GM21447 (cell line): Measurements from ENCODE around the gene RPL36AL.

Source experiments
- ATAC-seq: cut with Tn5 transposase; IDR thresholded peaks from one replicate; pipeline ENCODE4 v1.9.1; 2021; ENCODE audit not compliant: unreplicated experiment

Gene RPL36AL

GRCh38 chr14:49581209-49582112 is 39.0 kb downstream of the RPL36AL start:
- ATAC-seq: no peak

- ATAC-seq: no peak
Observed at GRCh38 chr14:49579841-49580240, 40.6 kb downstream of the RPL36AL start.

- no peak for ATAC-seq
Observed at GRCh38 chr14:49578141-49578540, 42.3 kb downstream of the RPL36AL start.

GRCh38 chr14:49574038-49574437 is 46.4 kb downstream of the RPL36AL start:
- no peak for ATAC-seq

- no peak for ATAC-seq
Observed at GRCh38 chr14:49569281-49569680, 51.1 kb downstream of the RPL36AL start.
